ENCODE results near the gene MARCHF9. TPM values are rescaled to one million over a fixed set of nuclear protein-coding genes. Genes with fewer than 3 reads are reported as not detected.

The MARCHF9 gene
- total RNA-seq, 1 experiment from 2014 or later = 6.2 TPM

- CTCF ChIA-PET = interaction anchor here (0.8 to 2.8 kb wide), 4 partner anchors 10 to 1221 kb away, joined by 3 to 17 read pairs (median 3); partner anchors contain the start of genes EEF1AKMT3 and METTL1
- H3K36me3 Mint-ChIP-seq = peaks cover 18% of the 10 kb centered on the region
- H3K27ac Mint-ChIP-seq = no peak overlapping the region
- no peaks in the 10 kb centered on the region for H3K9me3 Mint-ChIP-seq
- no peak for DNase-seq (ENCODE audit: low spot score)
- TF ChIP-seq ZNF425 (CRISPR knock-in tag; conservative IDR thresholded peaks at IDR 0.05) (no peak), TP53 (CRISPR knock-in tag; IDR thresholded peaks at IDR 0.05) (no peak), ZNF263 (CRISPR knock-in tag; IDR thresholded peaks at IDR 0.05; ENCODE audit: low read depth) (no peak), ATF1 (CRISPR knock-in tag; IDR thresholded peaks at IDR 0.05) (no peak), E2F5 (CRISPR knock-in tag; IDR thresholded peaks at IDR 0.05) (no peak), ELF4 (CRISPR knock-in tag; IDR thresholded peaks at IDR 0.05; ENCODE audit: low read depth) (no peak), NR1H2 (CRISPR knock-in tag; IDR thresholded peaks at IDR 0.05) (no peak), IRF2 (CRISPR knock-in tag; IDR thresholded peaks at IDR 0.05; ENCODE audit: borderline replicate concordance, low read depth) (no peak), JAZF1 (CRISPR knock-in tag; IDR thresholded peaks at IDR 0.05) (no peak), TCF7 (CRISPR knock-in tag; IDR thresholded peaks at IDR 0.05; ENCODE audit: low read depth) (no peak), NR3C1 (CRISPR knock-in tag; conservative IDR thresholded peaks at IDR 0.05; ENCODE audit: low read depth) (no peak), SOX15 (CRISPR knock-in tag; IDR thresholded peaks at IDR 0.05) (no peak), ZNF232 (CRISPR knock-in tag; IDR thresholded peaks at IDR 0.05) (no peak), FOXJ3 (CRISPR knock-in tag; IDR thresholded peaks at IDR 0.05; ENCODE audit: borderline replicate concordance) (no peak), TEAD4 (CRISPR knock-in tag; IDR thresholded peaks at IDR 0.05) (no peak)
- TF ChIP-seq, protein P1, sequence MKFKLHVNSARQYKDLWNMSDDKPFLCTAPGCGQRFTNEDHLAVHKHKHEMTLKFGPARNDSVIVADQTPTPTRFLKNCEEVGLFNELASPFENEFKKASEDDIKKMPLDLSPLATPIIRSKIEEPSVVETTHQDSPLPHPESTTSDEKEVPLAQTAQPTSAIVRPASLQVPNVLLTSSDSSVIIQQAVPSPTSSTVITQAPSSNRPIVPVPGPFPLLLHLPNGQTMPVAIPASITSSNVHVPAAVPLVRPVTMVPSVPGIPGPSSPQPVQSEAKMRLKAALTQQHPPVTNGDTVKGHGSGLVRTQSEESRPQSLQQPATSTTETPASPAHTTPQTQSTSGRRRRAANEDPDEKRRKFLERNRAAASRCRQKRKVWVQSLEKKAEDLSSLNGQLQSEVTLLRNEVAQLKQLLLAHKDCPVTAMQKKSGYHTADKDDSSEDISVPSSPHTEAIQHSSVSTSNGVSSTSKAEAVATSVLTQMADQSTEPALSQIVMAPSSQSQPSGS (CRISPR knock-in tag; IDR thresholded peaks at IDR 0.05; ENCODE audit: borderline replicate concordance, low read depth) = no peak
- TF ChIP-seq, protein P2, sequence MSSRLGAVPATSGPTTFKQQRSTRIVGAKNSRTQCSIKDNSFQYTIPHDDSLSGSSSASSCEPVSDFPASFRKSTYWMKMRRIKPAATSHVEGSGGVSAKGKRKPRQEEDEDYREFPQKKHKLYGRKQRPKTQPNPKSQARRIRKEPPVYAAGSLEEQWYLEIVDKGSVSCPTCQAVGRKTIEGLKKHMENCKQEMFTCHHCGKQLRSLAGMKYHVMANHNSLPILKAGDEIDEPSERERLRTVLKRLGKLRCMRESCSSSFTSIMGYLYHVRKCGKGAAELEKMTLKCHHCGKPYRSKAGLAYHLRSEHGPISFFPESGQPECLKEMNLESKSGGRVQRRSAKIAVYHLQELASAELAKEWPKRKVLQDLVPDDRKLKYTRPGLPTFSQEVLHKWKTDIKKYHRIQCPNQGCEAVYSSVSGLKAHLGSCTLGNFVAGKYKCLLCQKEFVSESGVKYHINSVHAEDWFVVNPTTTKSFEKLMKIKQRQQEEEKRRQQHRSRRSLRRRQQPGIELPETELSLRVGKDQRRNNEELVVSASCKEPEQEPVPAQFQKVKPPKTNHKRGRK (CRISPR knock-in tag; IDR thresholded peaks at IDR 0.05; ENCODE audit: borderline replicate concordance) = no peak
- TF ChIP-seq, protein P3, sequence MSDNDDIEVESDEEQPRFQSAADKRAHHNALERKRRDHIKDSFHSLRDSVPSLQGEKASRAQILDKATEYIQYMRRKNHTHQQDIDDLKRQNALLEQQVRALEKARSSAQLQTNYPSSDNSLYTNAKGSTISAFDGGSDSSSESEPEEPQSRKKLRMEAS (CRISPR knock-in tag; IDR thresholded peaks at IDR 0.05) = no peak
- TF ChIP-seq, protein P4, sequence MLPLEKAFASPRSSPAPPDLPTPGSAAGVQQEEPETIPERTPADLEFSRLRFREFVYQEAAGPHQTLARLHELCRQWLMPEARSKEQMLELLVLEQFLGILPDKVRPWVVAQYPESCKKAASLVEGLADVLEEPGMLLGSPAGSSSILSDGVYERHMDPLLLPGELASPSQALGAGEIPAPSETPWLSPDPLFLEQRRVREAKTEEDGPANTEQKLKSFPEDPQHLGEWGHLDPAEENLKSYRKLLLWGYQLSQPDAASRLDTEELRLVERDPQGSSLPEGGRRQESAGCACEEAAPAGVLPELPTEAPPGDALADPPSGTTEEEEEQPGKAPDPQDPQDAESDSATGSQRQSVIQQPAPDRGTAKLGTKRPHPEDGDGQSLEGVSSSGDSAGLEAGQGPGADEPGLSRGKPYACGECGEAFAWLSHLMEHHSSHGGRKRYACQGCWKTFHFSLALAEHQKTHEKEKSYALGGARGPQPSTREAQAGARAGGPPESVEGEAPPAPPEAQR (CRISPR knock-in tag; IDR thresholded peaks at IDR 0.05) = no peak
- peaks cover 4% of the 10 kb centered on the region; the same call in 1 of the 2 replicates for H3K4me1 Mint-ChIP-seq
- no peak overlapping the region for H3K4me3 Mint-ChIP-seq
- POLR2A ChIA-PET = no interaction called here
- no peak for ATAC-seq
- no peaks in the 10 kb centered on the region for H3K27me3 Mint-ChIP-seq (ENCODE audit: low read depth)
Measured at GRCh38 chr12:57781801-57782200, 26.9 kb downstream of the MARCHF9 start.
